Breast epithelium (tissue), 4 donors: ENCODE results near the gene GALNT7. TPM values are rescaled to one million over a fixed set of nuclear protein-coding genes. Genes with fewer than 3 reads are reported as not detected.

Experiments used
- DNase-seq, 2 donors: peaks; one replicate each; pipeline ENCODE4 v3.0.0-alpha.2; 2019; ENCODE audit warnings: low spot score in 2 of 2
- H3K27ac ChIP-seq, 2 donors: fragments of 200-600 bp; sonication (generic) in 1 of 2; one replicate each; pipeline ENCODE4 v1.5.1; 2016 to 2019; ENCODE audit warnings: mild to moderate bottlenecking in 1 of 2
- H3K27me3 ChIP-seq, 2 donors: fragments of 200-600 bp; sonication (generic) in 1 of 2; one replicate each; pipeline versions ENCODE4 v1.5.1 to v1.6.0; 2017 to 2019; ENCODE audit warnings: control low read depth in 1 of 2, mild to moderate bottlenecking in 1 of 2
- H3K36me3 ChIP-seq: fragments of 200-600 bp; one replicate; pipeline ENCODE4 v1.5.1; 2019
- H3K4me1 ChIP-seq, 2 donors: fragments of 200-600 bp; sonication (generic); one replicate each; pipeline ENCODE4 v1.5.1; 2016 to 2019; ENCODE audit warnings: control low read depth in 1 of 2
- H3K4me3 ChIP-seq, 3 donors: fragments of 200-600 bp; sonication (generic); 1 replicate in 2 of 3; 2 replicates in 1 of 3; pipeline ENCODE4 v1.5.1; 2016 to 2019; ENCODE audit warnings: mild to moderate bottlenecking in 3 of 3, moderate library complexity in 2 of 3
- H3K9me3 ChIP-seq, 2 donors: fragments of 200-600 bp; sonication (generic) in 1 of 2; one replicate each; pipeline ENCODE4 v1.5.1; 2016 to 2019; ENCODE audit warnings: control low read depth in 1 of 2
- POLR2A ChIP-seq: fragments of 450-650 bp; IDR thresholded peaks from one replicate; pipeline ENCODE4 v1.6.1; 2016; ENCODE audit warnings: antibody characterized with exemption, mild to moderate bottlenecking, moderate library complexity
- POLR2AphosphoS5 ChIP-seq, 3 donors: sonication (generic); formaldehyde crosslinking; IDR thresholded peaks; one replicate each; pipeline ENCODE4 v1.6.1; 2017; ENCODE audit warnings: antibody characterized with exemption in 3 of 3
- intact Hi-C: fragments of 100-400 bp; cut with DNase I; formaldehyde crosslinking; loops from one replicate; pipeline ENCODE4 v1.15.1; 2023; ENCODE audit warnings: low total_unique reads
- total RNA-seq, 3 donors: library from RNA; depleted of rRNA; stranded (reverse); fragments of >200 nt; gene quantifications; one replicate each; pipeline ENCODE4 v1.1.0, GENCODE V29; 2016
- TF ChIP-seq, protein P1 (sequence below), 3 donors: fragments of 450-650 bp; IDR thresholded peaks; one replicate each; pipeline ENCODE4 v1.5.1; 2016 to 2017; ENCODE audit warnings: antibody characterized with exemption in 3 of 3, mild to moderate bottlenecking in 3 of 3, moderate library complexity in 3 of 3

GALNT7 gene
- total RNA-seq, 3 donors from 2014 or later: 10.7 to 67.2 (median 52.2) TPM

DNA sequence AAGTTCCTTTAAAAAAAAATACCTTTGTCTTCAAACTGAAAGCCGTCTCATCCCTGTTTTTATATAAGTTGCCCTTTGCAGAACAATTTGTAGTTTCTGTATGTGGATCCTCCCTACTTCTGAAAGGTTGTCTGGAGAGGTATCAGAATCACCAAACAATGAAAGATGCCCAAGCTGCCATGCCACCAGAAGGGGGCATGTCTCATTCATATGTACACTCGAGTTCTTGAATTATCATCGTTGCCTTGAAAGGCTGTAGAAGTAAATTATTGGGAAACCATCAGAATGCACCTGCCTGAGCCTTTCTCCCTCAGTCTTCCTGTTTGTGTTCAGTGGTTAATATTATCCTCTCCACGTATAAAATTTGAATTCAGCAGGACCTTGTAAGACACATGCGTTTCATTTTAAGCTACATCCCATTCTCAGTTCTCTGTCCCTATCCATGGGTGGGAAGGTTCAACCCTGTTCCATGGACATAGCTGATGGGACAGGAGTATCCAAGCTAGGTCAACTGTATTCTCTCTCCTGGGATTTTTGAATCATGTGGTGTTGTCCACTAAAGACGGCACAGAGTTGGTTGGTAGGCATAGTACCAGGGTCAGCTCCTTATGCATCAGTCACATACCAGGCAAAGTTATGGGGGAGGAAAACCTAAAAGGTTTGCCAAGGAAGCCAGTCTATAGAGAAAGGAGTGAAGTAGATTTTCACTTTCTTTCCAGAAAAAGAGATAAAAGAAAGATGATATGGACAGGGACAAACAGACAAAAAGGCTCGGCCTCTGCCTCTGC is 24.0 kb downstream of the GALNT7 start:
- intact Hi-C loops: no loop called here
- no peak for DNase-seq
- Histone ChIP-seq H3K9me3 (no peaks in the 10 kb centered on the region), H3K4me3 (no peak overlapping the region), H3K4me1 (peaks cover 0 to 5% of the 10 kb centered on the region in 2 donors), H3K27ac (peak overlapping the region in 1 of 2 donors; percentile 73), H3K27me3 (no peaks in the 10 kb centered on the region), H3K36me3 (no peaks in the 10 kb centered on the region)
- TF ChIP-seq POLR2A (no peak), POLR2AphosphoS5 (IDR thresholded peaks at IDR 0.05) (no peak)

DNA sequence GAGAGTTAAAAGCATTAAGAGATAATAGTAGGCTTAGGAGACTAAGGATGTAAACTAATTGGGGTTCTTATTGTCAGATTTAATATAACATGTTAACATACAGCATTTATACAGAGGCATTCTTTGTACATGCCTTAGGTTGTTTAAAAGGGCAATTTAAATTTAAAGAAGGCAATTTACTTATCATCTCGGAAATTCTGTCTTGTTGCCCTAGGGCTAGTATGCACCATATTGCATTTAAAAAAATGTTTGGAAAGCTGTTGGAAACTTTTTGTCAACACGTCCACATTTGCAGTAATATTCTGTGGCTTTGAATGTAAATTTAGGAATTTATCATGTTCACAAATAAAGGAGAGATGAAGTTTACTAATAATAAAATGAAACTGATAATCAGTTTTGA is 25.5 kb downstream of the GALNT7 start:
- Histone ChIP-seq H3K9me3 (no peaks in the 10 kb centered on the region), H3K27me3 (no peaks in the 10 kb centered on the region)

DNA sequence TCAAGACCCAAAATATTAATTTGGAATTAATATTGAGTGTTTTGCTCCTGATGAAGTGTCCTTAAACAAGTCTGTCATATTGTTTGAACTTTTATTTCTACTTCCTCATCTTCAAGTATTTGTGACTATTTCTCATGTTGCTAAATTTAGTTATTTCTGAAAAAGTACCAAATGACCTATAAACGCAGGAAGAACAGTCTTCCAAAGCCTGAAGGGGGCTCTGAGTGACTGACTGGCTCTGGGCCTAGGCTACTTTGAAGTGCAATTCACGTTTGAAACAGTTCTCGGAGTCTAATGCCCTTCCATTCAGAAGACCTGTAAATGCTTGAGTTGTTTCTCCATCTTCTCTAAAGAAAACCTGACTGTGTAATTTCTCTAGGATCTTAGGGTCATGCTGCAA is 26.5 kb downstream of the GALNT7 start:
- H3K36me3 ChIP-seq: no peaks in the 10 kb centered on the region
- no peaks in the 10 kb centered on the region for H3K27me3 ChIP-seq
- peaks cover 0 to 5% of the 10 kb centered on the region in 2 donors for H3K4me1 ChIP-seq
- no peak overlapping the region for H3K27ac ChIP-seq
- H3K4me3 ChIP-seq: no peak overlapping the region
- DNase-seq: no peak
- intact Hi-C loops: no loop called here
- no peaks in the 10 kb centered on the region for H3K9me3 ChIP-seq
- TF ChIP-seq POLR2A: no peak
- TF ChIP-seq, protein P1, sequence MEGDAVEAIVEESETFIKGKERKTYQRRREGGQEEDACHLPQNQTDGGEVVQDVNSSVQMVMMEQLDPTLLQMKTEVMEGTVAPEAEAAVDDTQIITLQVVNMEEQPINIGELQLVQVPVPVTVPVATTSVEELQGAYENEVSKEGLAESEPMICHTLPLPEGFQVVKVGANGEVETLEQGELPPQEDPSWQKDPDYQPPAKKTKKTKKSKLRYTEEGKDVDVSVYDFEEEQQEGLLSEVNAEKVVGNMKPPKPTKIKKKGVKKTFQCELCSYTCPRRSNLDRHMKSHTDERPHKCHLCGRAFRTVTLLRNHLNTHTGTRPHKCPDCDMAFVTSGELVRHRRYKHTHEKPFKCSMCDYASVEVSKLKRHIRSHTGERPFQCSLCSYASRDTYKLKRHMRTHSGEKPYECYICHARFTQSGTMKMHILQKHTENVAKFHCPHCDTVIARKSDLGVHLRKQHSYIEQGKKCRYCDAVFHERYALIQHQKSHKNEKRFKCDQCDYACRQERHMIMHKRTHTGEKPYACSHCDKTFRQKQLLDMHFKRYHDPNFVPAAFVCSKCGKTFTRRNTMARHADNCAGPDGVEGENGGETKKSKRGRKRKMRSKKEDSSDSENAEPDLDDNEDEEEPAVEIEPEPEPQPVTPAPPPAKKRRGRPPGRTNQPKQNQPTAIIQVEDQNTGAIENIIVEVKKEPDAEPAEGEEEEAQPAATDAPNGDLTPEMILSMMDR (IDR thresholded peaks at IDR 0.05): no peak

More for the DNA sequence above, 25.5 kb downstream of the GALNT7 start:
- Histone ChIP-seq H3K4me1 (peaks cover 0 to 5% of the 10 kb centered on the region in 2 donors), H3K4me3 (no peak overlapping the region), H3K36me3 (no peaks in the 10 kb centered on the region), H3K27ac (no peak overlapping the region)
- DNase-seq: no peak
- TF ChIP-seq, protein P1 (IDR thresholded peaks at IDR 0.05): no peak
- TF ChIP-seq POLR2A (no peak), POLR2AphosphoS5 (IDR thresholded peaks at IDR 0.05) (no peak)
- intact Hi-C loops: no loop called here

DNA sequence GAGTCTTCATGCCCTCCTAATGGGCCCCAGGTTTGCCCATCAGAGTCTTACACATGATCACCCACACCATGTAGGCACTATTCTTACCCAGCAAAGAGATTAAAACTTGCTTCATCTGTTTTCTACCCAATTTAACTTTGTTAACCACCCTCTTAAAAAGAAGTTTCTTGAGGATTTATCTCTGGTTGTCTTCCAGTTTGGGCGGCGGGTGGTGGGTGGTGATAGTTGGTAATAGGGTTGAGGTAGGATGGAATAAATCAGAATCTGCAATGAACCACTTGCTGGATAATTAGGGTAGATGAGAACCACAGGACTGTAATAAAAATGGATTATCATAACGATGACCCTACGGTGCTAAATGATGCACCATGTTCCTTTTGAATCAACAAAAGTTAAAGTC is 30.9 kb downstream of the GALNT7 start:
- Histone ChIP-seq H3K4me1 (peaks cover 0 to 5% of the 10 kb centered on the region in 2 donors), H3K9me3 (peaks cover 0 to 8% of the 10 kb centered on the region in 2 donors), H3K27ac (no peak overlapping the region), H3K4me3 (no peak overlapping the region), H3K27me3 (no peaks in the 10 kb centered on the region), H3K36me3 (no peaks in the 10 kb centered on the region)
- DNase-seq: no peak
- TF ChIP-seq POLR2AphosphoS5 (IDR thresholded peaks at IDR 0.05) (no peak), POLR2A (no peak)
- TF ChIP-seq, protein P1 (IDR thresholded peaks at IDR 0.05): no peak
- intact Hi-C loops: no loop called here

DNA sequence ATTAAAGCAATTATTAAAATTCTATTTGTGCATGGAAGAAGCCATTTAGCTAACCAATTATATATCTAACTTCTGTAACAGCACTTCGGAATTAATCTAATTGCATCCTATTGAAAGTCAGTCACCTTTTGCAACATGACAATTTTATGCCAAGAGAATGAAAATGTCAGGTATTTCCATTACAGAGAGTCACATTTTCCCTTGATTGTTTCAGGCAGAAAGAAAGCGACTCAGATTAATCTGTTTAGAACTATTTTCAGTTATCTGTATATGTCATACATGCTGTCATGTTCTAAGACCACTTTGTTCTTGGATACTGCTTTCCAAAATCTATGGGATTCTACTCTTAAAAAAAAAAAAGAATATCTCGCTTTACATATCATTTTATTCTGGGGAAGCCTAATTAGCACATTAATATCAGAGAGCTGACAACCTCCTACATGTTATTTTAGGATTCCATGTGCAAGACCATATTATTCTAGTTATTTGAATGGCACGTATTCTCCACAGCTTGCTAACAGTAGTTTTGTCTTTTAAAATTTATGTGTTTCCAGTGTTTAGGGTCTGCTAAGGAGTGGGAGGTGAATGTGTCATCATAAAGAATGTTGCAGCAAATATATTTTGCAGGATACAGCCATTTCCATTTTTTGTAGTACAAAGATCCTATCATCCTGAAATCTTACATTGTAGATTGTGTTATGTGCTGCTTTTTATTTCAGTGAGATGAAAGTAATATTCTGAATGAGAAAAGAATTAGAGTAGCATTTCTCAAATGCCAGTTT is 31.7 kb downstream of the GALNT7 start:
- H3K9me3 ChIP-seq: peaks cover 0 to 12% of the 10 kb centered on the region in 2 donors
- H3K27me3 ChIP-seq: no peaks in the 10 kb centered on the region
- peaks cover 0 to 1% of the 10 kb centered on the region in 2 donors for H3K4me1 ChIP-seq
- H3K36me3 ChIP-seq: no peaks in the 10 kb centered on the region
- intact Hi-C loops: no loop called here
- no peak overlapping the region for H3K4me3 ChIP-seq
- TF ChIP-seq POLR2AphosphoS5 (IDR thresholded peaks at IDR 0.05) (no peak), POLR2A (no peak)
- TF ChIP-seq, protein P1 (IDR thresholded peaks at IDR 0.05): no peak
- DNase-seq: no peak
- no peak overlapping the region for H3K27ac ChIP-seq
